T-helper 1 cell treated with Interleukin-12 subunit alpha and Interleukin-12 subunit beta and Interleukin-4 antibody, amounts not matched to agents 30 μg/mL and 1 μg/mL, for 36 hours (primary cell): ENCODE results near the gene CASR.

Source experiments
- H3K27ac Mint-ChIP-seq: one replicate; pipeline ENCODE4 v1.8.0; 2021; ENCODE audit warnings: mild to moderate bottlenecking, mixed read lengths
- H3K27me3 Mint-ChIP-seq: one replicate; pipeline ENCODE4 v1.8.0; 2021; ENCODE audit warnings: low read depth, mixed read lengths
- H3K36me3 Mint-ChIP-seq: one replicate; pipeline ENCODE4 v1.8.0; 2021; ENCODE audit warnings: low read depth, mixed read lengths
- H3K4me1 Mint-ChIP-seq: one replicate; pipeline ENCODE4 v1.8.0; 2021; ENCODE audit warnings: low read depth, mixed read lengths
- H3K4me3 Mint-ChIP-seq: one replicate; pipeline ENCODE4 v1.8.0; 2021; ENCODE audit warnings: mild to moderate bottlenecking, moderate library complexity, mixed read lengths
- H3K9me3 Mint-ChIP-seq: one replicate; pipeline ENCODE4 v1.8.0; 2021; ENCODE audit warnings: mixed read lengths

The CASR gene

DNA sequence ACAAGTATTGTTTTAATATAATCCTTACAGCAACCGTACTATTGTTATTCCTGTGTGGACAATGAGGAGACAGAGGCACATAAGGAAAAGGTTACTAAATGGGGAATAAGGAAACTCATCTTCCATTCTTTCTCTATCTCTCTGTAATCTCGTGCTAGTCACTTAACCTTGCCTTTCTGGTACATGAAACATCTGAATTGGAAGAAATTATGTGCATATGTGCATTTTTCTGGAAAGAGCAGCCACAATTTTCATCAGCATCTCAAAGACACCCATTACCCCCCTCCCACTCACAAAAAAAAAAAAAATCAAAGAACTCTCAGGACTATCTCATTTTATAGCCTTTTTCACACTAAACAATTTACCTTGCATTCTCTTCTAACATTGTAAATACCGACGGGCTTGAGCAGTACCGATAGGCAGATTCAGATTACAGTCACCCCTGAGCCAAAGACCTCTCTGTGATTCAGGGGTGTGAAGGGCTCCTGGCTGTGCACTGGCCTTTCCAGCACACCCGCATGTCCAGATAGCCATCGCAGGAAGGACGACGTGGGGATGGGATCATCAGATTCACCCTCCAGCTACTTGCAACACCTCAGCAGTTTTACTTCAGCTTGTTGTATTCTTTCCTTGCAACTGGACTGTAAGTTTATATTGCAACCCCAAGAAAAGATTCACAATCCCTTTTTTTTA lies 48.1 kb downstream of the CASR start:
- no peak overlapping the region for H3K27ac Mint-ChIP-seq
- no peak overlapping the region for H3K4me3 Mint-ChIP-seq

DNA sequence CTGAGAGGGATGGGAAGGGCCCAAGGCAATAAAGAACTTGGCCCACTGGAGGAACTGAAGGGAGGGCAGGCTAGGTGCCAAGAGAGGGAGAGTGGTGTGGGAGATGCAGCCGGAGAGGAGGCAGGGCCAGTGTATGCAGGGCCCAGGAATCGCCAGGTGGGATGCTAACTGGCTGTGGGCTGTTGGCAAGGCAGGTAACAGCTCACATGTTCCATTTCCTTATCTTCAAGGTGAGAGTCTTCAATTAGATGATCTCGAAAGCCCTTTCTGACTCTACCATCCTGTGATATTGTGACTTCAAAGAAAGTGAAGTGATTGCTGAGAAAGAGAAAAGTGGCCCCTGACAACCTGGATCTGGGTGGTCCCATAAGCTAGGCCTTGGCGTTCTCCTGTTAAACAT lies 49.0 kb downstream of the CASR start:
- H3K27ac Mint-ChIP-seq, result no peak overlapping the region

More for the DNA sequence above, 48.1 kb downstream of the CASR start:
- no peaks in the 10 kb centered on the region for H3K9me3 Mint-ChIP-seq
- H3K27me3 Mint-ChIP-seq, result no peaks in the 10 kb centered on the region
- H3K36me3 Mint-ChIP-seq, result no peaks in the 10 kb centered on the region
- H3K4me1 Mint-ChIP-seq, result peaks cover 20% of the 10 kb centered on the region

GRCh38 chr3:122233101-122233952 lies 49.9 kb downstream of the CASR start:
- H3K36me3 Mint-ChIP-seq, result no peaks in the 10 kb centered on the region
- peaks cover 20% of the 10 kb centered on the region for H3K4me1 Mint-ChIP-seq
- H3K27me3 Mint-ChIP-seq, result peaks cover 5% of the 10 kb centered on the region
- peak overlapping the region; percentile 2 for H3K4me3 Mint-ChIP-seq
- H3K27ac Mint-ChIP-seq, result no peak overlapping the region
- H3K9me3 Mint-ChIP-seq, result no peaks in the 10 kb centered on the region

More for the DNA sequence above, 49.0 kb downstream of the CASR start:
- no peak overlapping the region for H3K4me3 Mint-ChIP-seq
- peaks cover 2% of the 10 kb centered on the region for H3K27me3 Mint-ChIP-seq
- H3K36me3 Mint-ChIP-seq, result no peaks in the 10 kb centered on the region
- H3K4me1 Mint-ChIP-seq, result peaks cover 20% of the 10 kb centered on the region
- no peaks in the 10 kb centered on the region for H3K9me3 Mint-ChIP-seq

- no peaks in the 10 kb centered on the region for H3K9me3 Mint-ChIP-seq
- H3K36me3 Mint-ChIP-seq, result no peaks in the 10 kb centered on the region
- H3K4me3 Mint-ChIP-seq, result no peak overlapping the region
- H3K27ac Mint-ChIP-seq, result no peak overlapping the region
- peaks cover 20% of the 10 kb centered on the region for H3K4me1 Mint-ChIP-seq
- peaks cover 5% of the 10 kb centered on the region for H3K27me3 Mint-ChIP-seq
Observed at GRCh38 chr3:122234117-122234516, 50.6 kb downstream of the CASR start.

GRCh38 chr3:122235147-122235546 lies 51.7 kb downstream of the CASR start:
- Mint-ChIP-seq H3K4me3 (no peak overlapping the region), H3K9me3 (no peaks in the 10 kb centered on the region), H3K36me3 (no peaks in the 10 kb centered on the region), H3K4me1 (peaks cover 20% of the 10 kb centered on the region), H3K27ac (no peak overlapping the region), H3K27me3 (peaks cover 9% of the 10 kb centered on the region)

DNA sequence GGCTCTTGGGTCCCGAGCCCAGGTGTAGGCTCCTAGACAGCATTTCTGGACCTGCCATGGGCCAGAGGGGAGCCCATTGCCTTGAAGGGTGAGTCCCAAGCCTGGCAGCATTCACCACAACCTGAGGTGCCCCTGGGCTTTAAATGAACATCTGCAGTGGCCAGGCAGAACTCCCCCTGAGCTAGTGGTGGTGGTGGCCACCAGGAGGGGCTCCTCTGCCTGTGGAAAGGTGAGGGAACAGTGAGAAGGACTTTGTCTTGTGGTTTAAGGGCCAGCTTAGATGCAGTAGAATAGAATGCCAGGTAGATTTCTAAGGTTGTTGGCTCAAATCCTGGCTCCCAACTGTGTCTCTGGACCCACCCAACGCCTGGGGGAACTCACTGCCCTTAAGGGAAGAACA lies 55.6 kb downstream of the CASR start:
- peaks cover 6% of the 10 kb centered on the region for H3K4me1 Mint-ChIP-seq
- H3K9me3 Mint-ChIP-seq, result no peaks in the 10 kb centered on the region
- H3K36me3 Mint-ChIP-seq, result no peaks in the 10 kb centered on the region
- H3K4me3 Mint-ChIP-seq, result no peak overlapping the region
- peaks cover 42% of the 10 kb centered on the region for H3K27me3 Mint-ChIP-seq
- no peak overlapping the region for H3K27ac Mint-ChIP-seq

DNA sequence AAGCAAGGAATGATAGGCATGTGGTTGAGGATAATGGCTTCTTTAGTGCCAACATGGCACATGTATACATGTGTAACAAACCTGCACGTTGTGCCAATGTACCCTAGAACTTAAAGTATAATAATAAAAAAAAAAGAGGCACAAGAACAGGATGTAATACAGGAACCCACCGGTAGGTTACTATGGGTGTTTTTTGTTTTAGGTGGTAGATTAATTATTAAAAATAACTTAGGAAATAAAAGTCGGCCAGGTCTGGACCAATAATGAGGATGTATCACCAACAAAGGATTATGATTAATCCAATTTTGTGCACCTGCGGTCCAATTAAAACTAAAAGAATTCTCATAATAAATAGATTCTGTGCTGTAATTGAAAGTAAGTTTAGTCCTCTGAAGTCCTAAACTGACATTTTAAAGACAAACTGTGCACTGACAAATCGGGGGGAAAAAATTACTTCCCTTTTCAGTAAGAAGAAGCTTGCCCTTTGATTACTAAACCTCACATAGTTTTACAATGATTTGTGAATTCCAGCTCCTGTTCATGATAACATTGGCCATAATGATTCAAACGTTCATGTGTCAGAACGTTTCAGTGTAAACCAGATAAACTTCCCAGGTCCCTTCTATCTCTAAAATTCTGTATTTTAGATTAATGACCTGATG lies 62.2 kb downstream of the CASR start:
- Mint-ChIP-seq H3K27me3 (peaks cover 39% of the 10 kb centered on the region), H3K4me1 (peaks cover 7% of the 10 kb centered on the region), H3K36me3 (no peaks in the 10 kb centered on the region), H3K4me3 (peak overlapping the region; percentile 63), H3K9me3 (no peaks in the 10 kb centered on the region), H3K27ac (no peak overlapping the region)

GRCh38 chr3:122246199-122246598 lies 62.7 kb downstream of the CASR start:
- Mint-ChIP-seq H3K4me1 (peaks cover 7% of the 10 kb centered on the region), H3K9me3 (no peaks in the 10 kb centered on the region), H3K27ac (no peak overlapping the region), H3K36me3 (no peaks in the 10 kb centered on the region), H3K4me3 (peak overlapping the region; percentile 63), H3K27me3 (peaks cover 37% of the 10 kb centered on the region)

DNA sequence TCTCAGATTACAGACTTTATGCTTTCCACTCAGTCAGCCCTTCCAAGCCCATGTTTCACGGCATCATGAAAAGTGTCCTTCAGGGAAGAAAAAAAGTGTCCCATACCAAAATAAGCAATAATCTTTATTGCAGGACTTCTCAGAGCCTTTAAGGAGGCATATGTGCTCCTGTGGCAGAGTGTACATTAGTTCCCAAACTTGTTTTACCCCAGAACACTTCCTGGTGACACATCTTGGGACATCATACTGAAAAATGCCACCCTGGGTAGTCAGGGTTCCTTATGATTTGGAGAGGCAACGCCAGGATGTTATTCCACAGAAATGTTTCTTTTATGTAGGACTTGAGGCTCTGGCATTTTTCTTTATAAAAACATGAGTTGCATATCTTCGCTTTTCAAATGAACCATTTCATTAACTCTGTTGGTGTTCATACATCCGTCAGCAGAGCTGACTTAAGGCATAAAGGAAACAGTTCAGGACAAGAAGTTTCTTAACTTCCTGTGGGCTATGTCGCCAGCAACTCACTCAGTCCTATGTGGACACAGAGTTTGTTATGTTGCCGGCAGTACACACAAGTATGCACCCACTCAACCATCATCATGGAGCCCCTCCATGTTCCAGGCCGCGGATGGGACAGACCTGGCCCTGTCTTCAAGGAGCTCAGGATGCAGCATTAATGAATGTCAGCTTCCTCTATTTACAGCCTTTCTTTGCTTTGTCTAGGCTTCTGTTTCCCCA lies 63.8 kb downstream of the CASR start:
- no peak overlapping the region for H3K27ac Mint-ChIP-seq
- peaks cover 27% of the 10 kb centered on the region for H3K27me3 Mint-ChIP-seq
- peaks cover 9% of the 10 kb centered on the region for H3K4me1 Mint-ChIP-seq
- no peaks in the 10 kb centered on the region for H3K9me3 Mint-ChIP-seq
- no peaks in the 10 kb centered on the region for H3K36me3 Mint-ChIP-seq
- H3K4me3 Mint-ChIP-seq, result no peak overlapping the region

DNA sequence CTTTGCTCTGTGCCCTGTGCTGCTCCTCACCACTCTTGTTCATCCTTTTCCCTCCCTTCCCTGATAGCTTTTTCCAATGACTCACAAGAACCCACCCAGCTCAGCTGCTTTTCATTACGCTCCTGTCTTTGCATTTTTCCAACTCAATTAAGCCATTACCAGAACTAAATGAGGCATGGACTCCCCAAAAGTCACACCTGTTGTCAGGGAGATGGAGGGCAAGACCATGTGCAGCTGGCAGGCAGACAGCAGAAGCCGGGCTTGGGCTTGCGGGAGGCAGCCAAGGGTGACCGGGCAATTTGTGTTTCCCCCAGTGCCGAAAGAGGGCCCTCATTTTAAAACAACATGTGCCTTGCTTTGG lies 64.3 kb downstream of the CASR start:
- H3K9me3 Mint-ChIP-seq, result no peaks in the 10 kb centered on the region
- no peak overlapping the region for H3K4me3 Mint-ChIP-seq
- H3K27ac Mint-ChIP-seq, result no peak overlapping the region
- H3K4me1 Mint-ChIP-seq, result peaks cover 9% of the 10 kb centered on the region
- H3K36me3 Mint-ChIP-seq, result no peaks in the 10 kb centered on the region
- H3K27me3 Mint-ChIP-seq, result peaks cover 21% of the 10 kb centered on the region

GRCh38 chr3:122251428-122251827 lies 68.0 kb downstream of the CASR start:
- H3K4me3 Mint-ChIP-seq, result no peak overlapping the region
- no peaks in the 10 kb centered on the region for H3K9me3 Mint-ChIP-seq
- peaks cover 10% of the 10 kb centered on the region for H3K4me1 Mint-ChIP-seq
- H3K27me3 Mint-ChIP-seq, result peaks cover 14% of the 10 kb centered on the region
- H3K27ac Mint-ChIP-seq, result no peak overlapping the region
- no peaks in the 10 kb centered on the region for H3K36me3 Mint-ChIP-seq

GRCh38 chr3:122253581-122253980 lies 70.1 kb downstream of the CASR start:
- Mint-ChIP-seq H3K9me3 (no peaks in the 10 kb centered on the region), H3K36me3 (no peaks in the 10 kb centered on the region), H3K27ac (no peak overlapping the region), H3K4me3 (no peak overlapping the region), H3K4me1 (peaks cover 9% of the 10 kb centered on the region), H3K27me3 (peaks cover 14% of the 10 kb centered on the region)

GRCh38 chr3:122255757-122256439 lies 72.4 kb downstream of the CASR start:
- Mint-ChIP-seq H3K27ac (peak overlapping the region; percentile 2), H3K4me1 (peaks cover 10% of the 10 kb centered on the region), H3K36me3 (no peaks in the 10 kb centered on the region), H3K4me3 (no peak overlapping the region), H3K27me3 (peaks cover under 1% of the 10 kb centered on the region), H3K9me3 (no peaks in the 10 kb centered on the region)
